Cardiac fibroblast (primary cell): Measurements from ENCODE around the gene ITPR3.

Experiments
- DNase-seq, 2 donors: peaks; one replicate each; pipeline versions ENCODE4 v3.0.0 to v3.0.0-alpha.2; 2010; ENCODE audit warnings: low read depth in 2 of 2
- H3K4me3 ChIP-seq, 2 donors: replicated peaks in 1 of 2; 1 replicate in 1 of 2; 2 replicates in 1 of 2; pipeline ENCODE4 v1.5.1; 2011; ENCODE audit warnings: low read depth in 2 of 2, low read length in 2 of 2, mild to moderate bottlenecking in 2 of 2, moderate library complexity in 1 of 2
- TF ChIP-seq, protein P1 (sequence below): IDR thresholded peaks from one replicate; pipeline ENCODE4 v1.5.1; 2011; ENCODE audit warnings: low read depth, mild to moderate bottlenecking, low read length, inconsistent platforms

Gene ITPR3

DNA sequence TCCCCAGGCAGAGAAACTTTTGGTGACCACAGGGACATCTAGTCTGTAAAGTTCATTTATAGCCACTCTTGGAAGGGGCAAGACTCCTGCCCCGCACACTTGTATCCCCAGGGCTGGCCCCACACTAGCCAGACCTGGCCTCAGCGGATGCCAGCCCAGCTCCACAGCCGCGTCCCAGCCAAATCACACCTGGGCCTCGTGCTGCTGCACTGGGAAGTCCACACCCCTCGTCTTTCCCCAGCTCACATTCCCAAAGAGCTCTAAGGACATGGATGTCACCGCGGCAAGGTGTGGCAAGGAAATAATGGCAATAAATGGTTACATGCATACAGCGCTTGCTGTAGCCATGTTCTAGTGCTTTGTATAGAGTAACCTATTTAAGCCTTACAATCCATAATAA is 117.0 kb downstream of the ITPR3 start:
- no peak overlapping the region for H3K4me3 ChIP-seq
- DNase-seq: no peak
- TF ChIP-seq, protein P1, sequence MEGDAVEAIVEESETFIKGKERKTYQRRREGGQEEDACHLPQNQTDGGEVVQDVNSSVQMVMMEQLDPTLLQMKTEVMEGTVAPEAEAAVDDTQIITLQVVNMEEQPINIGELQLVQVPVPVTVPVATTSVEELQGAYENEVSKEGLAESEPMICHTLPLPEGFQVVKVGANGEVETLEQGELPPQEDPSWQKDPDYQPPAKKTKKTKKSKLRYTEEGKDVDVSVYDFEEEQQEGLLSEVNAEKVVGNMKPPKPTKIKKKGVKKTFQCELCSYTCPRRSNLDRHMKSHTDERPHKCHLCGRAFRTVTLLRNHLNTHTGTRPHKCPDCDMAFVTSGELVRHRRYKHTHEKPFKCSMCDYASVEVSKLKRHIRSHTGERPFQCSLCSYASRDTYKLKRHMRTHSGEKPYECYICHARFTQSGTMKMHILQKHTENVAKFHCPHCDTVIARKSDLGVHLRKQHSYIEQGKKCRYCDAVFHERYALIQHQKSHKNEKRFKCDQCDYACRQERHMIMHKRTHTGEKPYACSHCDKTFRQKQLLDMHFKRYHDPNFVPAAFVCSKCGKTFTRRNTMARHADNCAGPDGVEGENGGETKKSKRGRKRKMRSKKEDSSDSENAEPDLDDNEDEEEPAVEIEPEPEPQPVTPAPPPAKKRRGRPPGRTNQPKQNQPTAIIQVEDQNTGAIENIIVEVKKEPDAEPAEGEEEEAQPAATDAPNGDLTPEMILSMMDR: no peak

DNA sequence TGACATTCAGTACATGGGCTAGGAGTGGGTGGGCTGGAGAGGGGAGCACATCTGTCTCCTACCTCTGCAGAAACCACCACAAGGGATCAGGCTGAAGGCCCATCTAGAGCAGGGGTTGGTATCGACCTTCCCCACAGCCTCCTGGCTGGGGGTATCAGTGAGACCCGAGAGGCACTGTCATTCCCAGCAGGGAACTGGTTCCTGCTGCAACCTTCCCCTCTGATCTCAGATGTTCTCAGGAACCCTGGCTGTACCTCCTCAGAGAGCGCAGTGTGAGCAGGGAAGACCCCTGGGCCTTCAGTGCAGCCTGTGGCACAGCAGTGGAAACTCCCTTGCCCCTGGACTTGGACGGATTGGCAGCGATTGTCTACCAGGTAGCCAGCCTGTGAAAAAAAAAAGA is 117.8 kb downstream of the ITPR3 start:
- DNase-seq: no peak
- H3K4me3 ChIP-seq: no peak overlapping the region
- TF ChIP-seq, protein P1: no peak

DNA sequence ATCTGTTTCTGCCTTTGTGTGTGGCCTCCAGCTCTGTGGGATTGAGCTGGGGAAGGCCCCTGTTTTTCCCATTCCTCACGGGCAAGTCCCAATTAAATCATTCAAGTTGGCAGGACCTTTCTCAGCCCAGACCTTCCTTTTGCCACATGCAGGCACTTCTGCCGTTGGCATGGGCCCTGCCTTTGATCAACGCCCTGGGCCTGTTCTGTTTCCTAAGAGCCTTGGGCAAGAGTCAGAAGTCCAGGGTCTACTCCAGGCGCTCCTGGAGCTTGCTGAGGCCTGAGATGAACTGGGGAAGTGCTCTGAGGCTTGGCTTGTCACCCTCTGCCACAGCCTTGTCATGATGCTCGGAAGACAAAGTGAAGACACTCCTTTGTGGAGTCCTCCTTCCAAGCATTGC is 118.4 kb downstream of the ITPR3 start:
- no peak for DNase-seq
- TF ChIP-seq, protein P1: no peak
- H3K4me3 ChIP-seq: no peak overlapping the region

DNA sequence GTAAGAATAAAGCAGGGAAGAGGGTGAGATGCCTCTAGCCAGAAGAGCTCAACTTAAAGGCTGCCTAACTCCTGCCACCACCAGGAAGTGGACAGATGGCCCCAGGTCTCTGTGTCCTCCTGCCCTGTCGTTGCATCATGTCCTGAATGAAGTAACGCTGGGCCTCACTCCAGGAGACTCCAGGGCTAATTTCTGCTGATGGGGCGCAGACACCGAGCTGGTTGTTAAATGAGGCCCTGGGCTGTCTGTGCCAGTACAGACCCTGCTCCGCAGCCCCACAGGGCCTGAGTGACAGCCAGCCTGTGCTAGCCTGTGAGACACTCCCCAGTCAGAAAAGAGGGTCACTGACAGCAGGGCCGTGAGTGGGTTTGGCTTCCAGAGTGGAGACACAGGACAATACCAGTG is 119.1 kb downstream of the ITPR3 start:
- H3K4me3 ChIP-seq: no peak overlapping the region
- DNase-seq: peak in 1 of 2 donors; percentile 32
- TF ChIP-seq, protein P1: no peak

DNA sequence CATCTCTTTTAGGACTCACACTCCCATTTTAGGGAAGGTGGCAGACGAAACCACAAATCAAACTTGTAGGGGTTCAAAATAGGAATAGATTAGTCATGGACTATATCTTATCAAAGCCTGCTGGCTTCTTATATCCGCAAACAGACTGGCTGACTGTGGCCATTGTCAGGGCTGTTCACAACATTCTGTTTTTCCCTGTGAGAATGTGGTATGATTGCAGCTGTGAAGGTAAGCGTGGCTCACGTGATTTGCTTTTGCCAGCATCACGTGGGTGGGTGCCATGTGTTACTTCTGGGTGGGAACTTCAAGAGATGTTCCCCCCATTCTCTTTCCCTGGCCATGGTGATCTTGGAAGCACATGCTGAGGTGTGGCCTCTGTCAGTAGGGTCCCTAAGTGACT is 119.7 kb downstream of the ITPR3 start:
- no peak overlapping the region for H3K4me3 ChIP-seq
- TF ChIP-seq, protein P1: no peak

DNA sequence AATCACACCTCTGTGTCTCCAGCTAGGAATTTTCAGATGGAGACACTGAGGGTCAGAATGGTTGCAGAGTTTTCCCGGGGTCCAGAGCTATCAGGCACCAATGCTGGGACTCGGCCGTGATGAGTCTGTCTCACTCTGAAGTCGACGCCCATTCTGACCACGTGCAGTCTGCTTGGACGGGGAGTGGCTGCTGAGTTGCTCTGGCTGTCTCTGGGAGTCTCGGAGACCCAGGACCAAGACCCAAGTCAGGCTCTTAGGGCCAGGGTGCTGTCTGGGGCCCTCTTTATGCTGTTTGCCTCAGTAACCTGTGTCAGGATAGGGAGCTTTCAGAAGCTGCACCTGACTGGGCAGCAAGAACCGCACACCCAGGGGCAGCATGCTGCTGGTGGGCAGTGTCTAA is 121.0 kb downstream of the ITPR3 start:
- H3K4me3 ChIP-seq: no peak overlapping the region
- DNase-seq: no peak
- TF ChIP-seq, protein P1: no peak

More for the DNA sequence above, 119.7 kb downstream of the ITPR3 start:
- no peak for DNase-seq

DNA sequence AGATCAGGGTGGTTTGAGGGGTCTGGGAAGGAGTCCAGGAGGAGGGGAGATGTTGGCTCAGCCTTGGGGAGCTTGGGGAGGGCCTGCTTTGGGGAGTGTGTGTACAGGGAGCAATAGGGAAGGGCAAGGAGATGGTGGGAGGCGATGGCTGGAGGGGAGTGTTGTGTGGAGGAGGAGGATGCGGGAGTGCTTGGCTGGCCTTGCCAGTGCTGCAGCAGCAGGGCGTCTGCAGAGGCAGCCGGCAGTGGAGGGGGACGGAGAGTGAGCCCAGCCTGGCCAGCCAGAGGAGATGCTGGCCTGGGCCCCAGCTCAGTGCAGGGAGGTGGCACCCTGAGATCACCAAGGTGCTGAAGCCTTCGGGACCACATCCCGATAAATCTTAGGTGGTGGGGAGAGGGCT is 121.7 kb downstream of the ITPR3 start:
- H3K4me3 ChIP-seq: no peak overlapping the region
- TF ChIP-seq, protein P1: no peak
- DNase-seq: no peak
